Prostate gland (tissue), 2 donors: ENCODE measurements around the gene RACK1.

Source experiments
- POLR2A ChIP-seq: fragments of 450-650 bp; IDR thresholded peaks from one replicate; pipeline ENCODE4 v1.6.1; 2016; ENCODE audit warnings: antibody characterized with exemption, mild to moderate bottlenecking
- TF ChIP-seq, protein P1 (sequence below), 4 experiments: fragments of 200-600 bp in 2 of 4; fragments of 450-650 bp in 2 of 4; sonication (generic) in 2 of 4; IDR thresholded peaks; 1 replicate in 3 of 4; 2 replicates in 1 of 4; pipeline ENCODE4 v1.5.1; 2016 to 2019; ENCODE audit warnings: antibody characterized with exemption in 4 of 4, mild to moderate bottlenecking in 2 of 4, moderate library complexity in 2 of 4

DNA sequence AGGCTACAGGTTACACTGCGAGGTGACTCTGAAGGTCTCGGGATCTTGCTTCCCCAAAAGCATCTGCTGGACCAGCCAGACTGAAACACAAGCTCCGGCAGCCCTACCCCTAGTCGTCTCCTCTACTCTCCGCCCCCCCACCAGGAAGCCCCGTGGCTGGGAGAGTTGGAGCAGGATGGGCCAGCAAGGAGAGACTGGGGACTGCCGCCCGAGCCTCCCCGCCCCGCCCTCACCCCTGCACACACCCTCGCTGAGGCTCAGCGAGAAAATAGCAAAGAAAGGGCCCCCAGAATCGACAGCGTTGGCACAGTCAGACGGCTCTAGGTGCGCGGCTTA is 40.0 kb downstream of the RACK1 start:
- TF ChIP-seq, protein P1, sequence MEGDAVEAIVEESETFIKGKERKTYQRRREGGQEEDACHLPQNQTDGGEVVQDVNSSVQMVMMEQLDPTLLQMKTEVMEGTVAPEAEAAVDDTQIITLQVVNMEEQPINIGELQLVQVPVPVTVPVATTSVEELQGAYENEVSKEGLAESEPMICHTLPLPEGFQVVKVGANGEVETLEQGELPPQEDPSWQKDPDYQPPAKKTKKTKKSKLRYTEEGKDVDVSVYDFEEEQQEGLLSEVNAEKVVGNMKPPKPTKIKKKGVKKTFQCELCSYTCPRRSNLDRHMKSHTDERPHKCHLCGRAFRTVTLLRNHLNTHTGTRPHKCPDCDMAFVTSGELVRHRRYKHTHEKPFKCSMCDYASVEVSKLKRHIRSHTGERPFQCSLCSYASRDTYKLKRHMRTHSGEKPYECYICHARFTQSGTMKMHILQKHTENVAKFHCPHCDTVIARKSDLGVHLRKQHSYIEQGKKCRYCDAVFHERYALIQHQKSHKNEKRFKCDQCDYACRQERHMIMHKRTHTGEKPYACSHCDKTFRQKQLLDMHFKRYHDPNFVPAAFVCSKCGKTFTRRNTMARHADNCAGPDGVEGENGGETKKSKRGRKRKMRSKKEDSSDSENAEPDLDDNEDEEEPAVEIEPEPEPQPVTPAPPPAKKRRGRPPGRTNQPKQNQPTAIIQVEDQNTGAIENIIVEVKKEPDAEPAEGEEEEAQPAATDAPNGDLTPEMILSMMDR (IDR thresholded peaks at IDR 0.05): no peak
- no peak for TF ChIP-seq POLR2A
